ENCODE measurements around the gene XYLT1.

XYLT1 gene

DNA sequence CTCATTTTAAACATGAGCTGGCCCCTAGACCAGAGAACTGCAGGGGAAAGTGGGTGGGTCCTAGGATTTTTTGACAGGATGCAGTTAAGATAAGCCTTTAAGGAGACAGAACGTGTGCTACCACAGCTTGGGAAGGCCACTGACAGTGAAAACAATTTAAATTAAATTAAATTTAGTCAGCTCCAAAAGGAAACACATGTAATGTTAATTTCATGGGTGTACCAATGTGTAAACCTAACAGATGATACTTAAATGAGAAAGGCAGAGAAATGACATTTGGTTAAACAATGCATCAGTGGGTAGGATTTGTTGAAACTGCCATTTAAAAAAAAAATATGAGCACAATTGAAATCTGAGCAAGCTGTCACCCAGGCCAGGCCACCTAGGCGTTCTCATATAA is 250.8 kb downstream of the XYLT1 start:
- peaks cover 7% of the 10 kb centered on the region for H3K27me3 Mint-ChIP-seq (ENCODE audit: low read depth, poor library complexity)
- H3K9me3 Mint-ChIP-seq = no peaks in the 10 kb centered on the region
- no peak for TF ChIP-seq CTCF (IDR thresholded peaks at IDR 0.05)
- no peak for DNase-seq
- peaks cover 34% of the 10 kb centered on the region for H3K4me1 Mint-ChIP-seq
- H3K36me3 Mint-ChIP-seq (ENCODE audit: low read depth) = no peaks in the 10 kb centered on the region
- no peak overlapping the region for H3K27ac Mint-ChIP-seq
- H3K4me3 Mint-ChIP-seq = no peak overlapping the region

DNA sequence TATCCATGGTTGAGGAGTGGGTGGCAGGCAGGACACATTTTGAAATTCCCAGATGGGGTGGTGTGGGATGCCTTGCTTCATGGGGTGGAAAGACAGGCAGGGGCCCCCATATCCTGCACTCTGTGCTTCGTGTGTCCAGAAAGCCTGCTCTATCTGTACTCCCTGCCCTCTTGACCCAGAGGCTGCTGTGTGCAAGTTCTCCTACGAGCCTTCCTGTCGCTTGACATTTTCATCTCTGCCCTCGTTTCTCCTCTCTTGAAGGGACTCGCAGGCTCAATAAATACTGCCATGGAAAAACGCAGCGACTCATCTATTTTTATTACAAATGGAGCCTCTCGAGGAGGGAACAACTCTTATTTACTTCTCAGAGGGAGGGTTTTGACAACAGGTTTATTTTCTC is 254.8 kb downstream of the XYLT1 start:
- Mint-ChIP-seq H3K27ac (no peak overlapping the region), H3K9me3 (peaks cover 3% of the 10 kb centered on the region), H3K4me1 (peaks cover 16% of the 10 kb centered on the region), H3K27me3 (ENCODE audit: low read depth, poor library complexity) (peaks cover 10% of the 10 kb centered on the region), H3K4me3 (no peak overlapping the region), H3K36me3 (ENCODE audit: low read depth) (peaks cover 11% of the 10 kb centered on the region)
- no peak for DNase-seq
- TF ChIP-seq CTCF (IDR thresholded peaks at IDR 0.05) = no peak

GRCh38 chr16:17215306-17215705 is 255.5 kb downstream of the XYLT1 start:
- peaks cover 11% of the 10 kb centered on the region for H3K36me3 Mint-ChIP-seq (ENCODE audit: low read depth)
- no peak for DNase-seq
- peaks cover 11% of the 10 kb centered on the region for H3K4me1 Mint-ChIP-seq
- H3K9me3 Mint-ChIP-seq = peaks cover 3% of the 10 kb centered on the region
- H3K27me3 Mint-ChIP-seq (ENCODE audit: low read depth, poor library complexity) = peaks cover 10% of the 10 kb centered on the region
- TF ChIP-seq CTCF (IDR thresholded peaks at IDR 0.05) = no peak
- no peak overlapping the region for H3K4me3 Mint-ChIP-seq
- no peak overlapping the region for H3K27ac Mint-ChIP-seq

DNA sequence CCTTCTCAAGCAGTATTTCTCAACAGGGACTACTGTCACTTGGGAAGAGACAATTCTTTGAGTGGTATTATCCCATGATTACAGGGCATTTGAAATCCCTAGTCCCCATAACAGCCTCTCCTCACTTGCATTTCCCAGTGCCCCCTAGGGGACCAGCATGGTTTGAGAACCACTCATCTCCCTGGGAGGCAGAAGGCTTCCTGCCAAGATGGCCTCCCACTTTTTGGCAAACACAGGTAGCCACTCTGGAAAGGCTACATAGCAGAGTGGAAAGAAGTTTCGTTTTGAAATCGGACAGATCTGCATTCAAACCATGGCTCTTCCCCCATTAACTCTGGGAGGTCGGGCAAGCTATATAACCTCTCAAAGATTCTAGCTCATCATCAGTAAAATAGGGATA is 256.8 kb downstream of the XYLT1 start:
- Mint-ChIP-seq H3K4me3 (no peak overlapping the region), H3K9me3 (peaks cover 3% of the 10 kb centered on the region), H3K36me3 (ENCODE audit: low read depth) (peaks cover 11% of the 10 kb centered on the region), H3K4me1 (peaks cover 11% of the 10 kb centered on the region), H3K27ac (no peak overlapping the region), H3K27me3 (ENCODE audit: low read depth, poor library complexity) (peaks cover 10% of the 10 kb centered on the region)
- no peak for DNase-seq
- no peak for TF ChIP-seq CTCF (IDR thresholded peaks at IDR 0.05)

- H3K4me3 Mint-ChIP-seq = no peak overlapping the region
Observed at GRCh38 chr16:17213025-17213424, 257.7 kb downstream of the XYLT1 start.

More at GRCh38 chr16:17213025-17213424, 257.7 kb downstream of the XYLT1 start:
- peaks cover 11% of the 10 kb centered on the region for H3K4me1 Mint-ChIP-seq
- DNase-seq = no peak
- H3K9me3 Mint-ChIP-seq = peaks cover 3% of the 10 kb centered on the region
- TF ChIP-seq CTCF (IDR thresholded peaks at IDR 0.05) = no peak
- H3K27me3 Mint-ChIP-seq (ENCODE audit: low read depth, poor library complexity) = peaks cover 10% of the 10 kb centered on the region
- H3K36me3 Mint-ChIP-seq (ENCODE audit: low read depth) = peaks cover 11% of the 10 kb centered on the region
- no peak overlapping the region for H3K27ac Mint-ChIP-seq
